Panc1 (cell line): ENCODE measurements around the gene LPIN1. TPM values are rescaled to one million over a fixed set of nuclear protein-coding genes. Genes with fewer than 3 reads are reported as not detected.
A peak's percentile ranks its signal among the peaks of the same experiment; 100 is the strongest.

Source experiments
- ATAC-seq: fragments of 200-7000 bp; cut with Tn5 transposase; 2 replicates; pipeline ENCODE4 v1.9.1; 2020; ENCODE audit warnings: mild to moderate bottlenecking, moderate library complexity
- BruUV-seq: library from RNA; stranded (reverse); fragments of 400-500 nt; replicated peaks from 2 replicates; lab custom pipeline; 2021; lab: Mats Ljungman, UMichigan
- CTCF ChIA-PET: fragments of 300-600 bp; sonication (Branson Sonifier 250); formaldehyde crosslinking; loops from one replicate; lab custom pipeline; 2022; ENCODE audit warnings: antibody characterized with exemption; lab: Charles Lee
- POLR2A ChIA-PET: fragments of 300-600 bp; sonication (Branson Sonifier 250); formaldehyde crosslinking; loops from one replicate; lab custom pipeline; 2022; ENCODE audit warnings: antibody characterized with exemption; lab: Charles Lee
- DNase-seq: peaks from one replicate; pipeline ENCODE4 v3.0.0-alpha.2; 2010; ENCODE audit warnings: low read depth, low spot score
- H3K27ac ChIP-seq: 2 replicates; pipeline ENCODE4 v1.5.1; 2011; ENCODE audit warnings: mild to moderate bottlenecking, low read length, inconsistent platforms
- H3K27me3 ChIP-seq: fragments of 200-500 bp; sonication (Bioruptor generic); 2 replicates; pipeline ENCODE4 v1.6.0; 2014; ENCODE audit warnings: low read length, inconsistent platforms; ENCODE audit not compliant: control insufficient read depth, insufficient read depth
- H3K36me3 ChIP-seq: fragments of 200-500 bp; sonication (Bioruptor generic); 2 replicates; pipeline ENCODE4 v1.5.1; 2014; ENCODE audit warnings: inconsistent platforms, mild to moderate bottlenecking, low read length, moderate library complexity; ENCODE audit not compliant: control insufficient read depth, insufficient read depth
- H3K4me1 ChIP-seq: 2 replicates; pipeline ENCODE4 v1.5.1; 2011; ENCODE audit warnings: inconsistent platforms, mild to moderate bottlenecking, low read length, moderate library complexity; ENCODE audit not compliant: control insufficient read depth, insufficient read depth
- H3K4me3 ChIP-seq, 2 experiments: 2 replicates each; pipeline ENCODE4 v1.5.1; 2011 to 2012; ENCODE audit warnings: low read depth in 2 of 2, low read length in 2 of 2, mild to moderate bottlenecking in 2 of 2, inconsistent platforms in 1 of 2, moderate library complexity in 1 of 2
- H3K9me3 ChIP-seq: fragments of 200-500 bp; sonication (Bioruptor generic); 2 replicates; pipeline ENCODE4 v1.5.1; 2014; ENCODE audit warnings: low read depth, mild to moderate bottlenecking, inconsistent platforms, low read length, moderate library complexity; ENCODE audit not compliant: control insufficient read depth, insufficient read depth
- CTCF ChIP-seq: fragments of 450-650 bp; IDR thresholded peaks from 2 replicates; pipeline ENCODE4 v1.5.1; 2017; ENCODE audit warnings: mild to moderate bottlenecking
- POLR2AphosphoS5 ChIP-seq: IDR thresholded peaks from 2 replicates; pipeline ENCODE4 v1.6.1; 2012; ENCODE audit warnings: mild to moderate bottlenecking, low read depth, low read length, moderate library complexity
- REST ChIP-seq, 2 experiments: IDR thresholded peaks; 2 replicates each; pipeline ENCODE4 v1.6.1; 2011 to 2012; ENCODE audit warnings: low read depth in 2 of 2, control low read depth in 1 of 2, low read length in 1 of 2, mild to moderate bottlenecking in 1 of 2, moderate library complexity in 1 of 2; ENCODE audit not compliant: insufficient read depth in 1 of 2
- SIN3A ChIP-seq: IDR thresholded peaks from 2 replicates; pipeline ENCODE4 v1.6.1; 2012; ENCODE audit warnings: low read depth, mild to moderate bottlenecking, low read length, moderate library complexity, borderline replicate concordance; ENCODE audit not compliant: insufficient read depth
- TCF7L2 ChIP-seq: IDR thresholded peaks from 2 replicates; pipeline ENCODE4 v1.6.1; 2011; ENCODE audit warnings: mild to moderate bottlenecking, low read depth, low read length, inconsistent platforms
- in situ Hi-C: cut with HindIII; loops from 2 replicates; pipeline ENCODE4 v1.10.0; 2016; ENCODE audit warnings: low sequenced_read_pairs, low pct_unique_long_range_greater_than_20kb
- intact Hi-C: fragments of 100-400 bp; cut with micrococcal nuclease; formaldehyde crosslinking; loops from one replicate; pipeline ENCODE4 v1.10.0; 2022; ENCODE audit not compliant: unreplicated experiment
- total RNA-seq: library from RNA; stranded (reverse); gene quantifications from one replicate; pipeline ENCODE4 v1.2.1, GENCODE V29; 2021; ENCODE audit not compliant: unreplicated experiment

The LPIN1 gene
- total RNA-seq, 1 experiment from 2014 or later = 51.8 TPM

DNA sequence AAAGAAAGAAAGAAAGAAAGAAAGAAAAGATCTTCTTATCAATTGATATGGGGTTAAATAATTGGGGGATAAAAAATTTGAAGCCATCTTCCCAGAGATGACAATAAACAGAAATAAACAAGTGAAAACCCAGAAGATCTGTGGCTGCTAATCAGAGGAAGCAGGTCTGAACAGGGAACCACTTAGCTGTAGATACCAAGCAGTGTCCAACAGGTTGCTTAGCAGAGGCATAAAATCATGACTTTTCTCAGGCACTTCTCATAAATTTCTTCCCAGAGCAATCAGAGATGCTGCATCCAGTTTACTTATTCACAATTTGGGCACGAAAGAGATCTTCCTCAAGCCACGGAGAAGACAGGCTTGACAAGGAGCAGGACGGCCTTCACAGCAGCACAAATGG lies 5.7 kb upstream of the LPIN1 start:
- no peak for ATAC-seq
- H3K4me3 ChIP-seq = no peak overlapping the region
- no peak for DNase-seq
- no peaks in the 10 kb centered on the region for H3K27me3 ChIP-seq
- intact Hi-C loops (no loop called here), in situ Hi-C loops (no loop called here)
- CTCF ChIA-PET = no interaction called here
- no TSS peak for BruUV-seq
- no peaks in the 10 kb centered on the region for H3K36me3 ChIP-seq
- peak overlapping the region; percentile 21; the same call in 1 of the 2 replicates for H3K27ac ChIP-seq
- no peaks in the 10 kb centered on the region for H3K9me3 ChIP-seq
- POLR2A ChIA-PET = no interaction called here
- peaks cover 45% of the 10 kb centered on the region for H3K4me1 ChIP-seq
- TF ChIP-seq REST (IDR thresholded peaks at IDR 0.05; ENCODE audit: insufficient read depth in 1 of 2, low read depth in 2 of 2, low read length in 1 of 2) (no peak), POLR2AphosphoS5 (no peak), TCF7L2 (no peak), SIN3A (no peak), CTCF (no peak)

GRCh38 chr2:11742317-11742701 lies 4.1 kb upstream of the LPIN1 start:
- H3K27ac ChIP-seq = peak overlapping the region; percentile 96
- no TSS peak for BruUV-seq
- DNase-seq (no peak), ATAC-seq (no peak)
- H3K27me3 ChIP-seq = no peaks in the 10 kb centered on the region
- ChIA-PET CTCF (interaction anchor here (0.6 to 1.0 kb wide), 2 partner anchors 49 to 55 kb away, joined by 8 to 12 read pairs; no protein-coding TSS in a partner anchor), POLR2A (no interaction called here)
- TF ChIP-seq POLR2AphosphoS5 (no peak), CTCF (no peak), REST (IDR thresholded peaks at IDR 0.05; ENCODE audit: insufficient read depth in 1 of 2, low read depth in 2 of 2, low read length in 1 of 2) (no peak), SIN3A (no peak), TCF7L2 (no peak)
- peaks cover 50% of the 10 kb centered on the region for H3K4me1 ChIP-seq
- H3K36me3 ChIP-seq = no peaks in the 10 kb centered on the region; the same call in 1 of the 2 replicates
- no peak overlapping the region for H3K4me3 ChIP-seq
- no peaks in the 10 kb centered on the region for H3K9me3 ChIP-seq
- in situ Hi-C loops (no loop called here), intact Hi-C loops (no loop called here)
